ENCODE results near the gene UGGT1.
A peak's percentile ranks its signal among the peaks of the same experiment; 100 is the strongest.

Gene UGGT1

GRCh38 chr2:128227862-128228261 lies 136.9 kb downstream of the UGGT1 start:
- no peak for DNase-seq

- DNase-seq: no peak
These were observed 137.9 kb downstream of the UGGT1 start for GRCh38 chr2:128228894-128229293.

- peak; percentile 93 for DNase-seq
These were observed 142.2 kb downstream of the UGGT1 start for GRCh38 chr2:128232965-128233789.

- DNase-seq: no peak
These were observed 142.9 kb downstream of the UGGT1 start for GRCh38 chr2:128233790-128234395.

- DNase-seq: no peak
These were observed 143.6 kb downstream of the UGGT1 start for GRCh38 chr2:128234613-128235012.

- DNase-seq: no peak
These were observed 144.6 kb downstream of the UGGT1 start for GRCh38 chr2:128235581-128235980.

- no peak for DNase-seq
These were observed 145.6 kb downstream of the UGGT1 start for GRCh38 chr2:128236491-128237035.

GRCh38 chr2:128237081-128237534 lies 146.1 kb downstream of the UGGT1 start:
- no peak for DNase-seq

- no peak for DNase-seq
These were observed 147.1 kb downstream of the UGGT1 start for GRCh38 chr2:128237911-128238697.

GRCh38 chr2:128241896-128242295 lies 150.9 kb downstream of the UGGT1 start:
- DNase-seq: no peak

All from right kidney (tissue), 1 donor.